Aorta (tissue), 5 donors: Measurements from ENCODE around the gene ADAMTS17. TPM values are rescaled to one million over a fixed set of nuclear protein-coding genes. Genes with fewer than 3 reads are reported as not detected.

Source experiments
- ATAC-seq: fragments of 200-7000 bp; cut with Tn5 transposase; one replicate; pipeline ENCODE4 v1.9.1; 2022; ENCODE audit warnings: moderate library complexity; ENCODE audit not compliant: low FRiP score
- DNase-seq, 2 donors: peaks; one replicate each; pipeline ENCODE4 v3.0.0-alpha.2; 2020
- H3K27ac ChIP-seq, 2 donors: one replicate each; pipeline ENCODE4 v1.5.1; 2013; ENCODE audit warnings: low read length in 2 of 2, mild to moderate bottlenecking in 2 of 2, moderate library complexity in 2 of 2, control low read depth in 1 of 2, inconsistent platforms in 1 of 2, low read depth in 1 of 2
- H3K27me3 ChIP-seq, 2 donors: one replicate each; pipeline ENCODE4 v1.6.1; 2013; ENCODE audit warnings: control low read depth in 1 of 2, low read length in 1 of 2, mild to moderate bottlenecking in 1 of 2, moderate library complexity in 1 of 2; ENCODE audit not compliant: insufficient read depth in 2 of 2, control insufficient read depth in 1 of 2
- H3K36me3 ChIP-seq, 2 donors: one replicate each; pipeline ENCODE4 v1.6.1; 2013; ENCODE audit warnings: control low read depth in 1 of 2, low read length in 1 of 2, mild to moderate bottlenecking in 1 of 2; ENCODE audit not compliant: insufficient read depth in 2 of 2, control insufficient read depth in 1 of 2
- H3K4me1 ChIP-seq, 2 donors: one replicate each; pipeline ENCODE4 v1.6.1; 2013; ENCODE audit warnings: low read length in 2 of 2, control low read depth in 1 of 2, mild to moderate bottlenecking in 1 of 2, moderate library complexity in 1 of 2; ENCODE audit not compliant: insufficient read depth in 2 of 2, control insufficient read depth in 1 of 2
- H3K4me3 ChIP-seq, 2 donors: one replicate each; pipeline ENCODE4 v1.5.1; 2013; ENCODE audit warnings: low read length in 2 of 2, control low read depth in 1 of 2, mild to moderate bottlenecking in 1 of 2
- H3K9me3 ChIP-seq: one replicate; pipeline ENCODE4 v1.6.1; 2013; ENCODE audit warnings: mild to moderate bottlenecking, low read length; ENCODE audit not compliant: control insufficient read depth
- WGBS, 2 donors: extraction: QIAGEN DNeasy Blood & Tissue Kit; methylation state at CpG; one replicate each; pipeline ENCODE4 v1.1.7; 2013; 5-methylcytosine and 5-hydroxymethylcytosine counted together
- intact Hi-C, 2 donors: fragments of 100-400 bp; cut with DNase I; formaldehyde crosslinking; loops; one replicate each; pipeline versions ENCODE4 v1.14.2 to v1.15.0; 2022
- polyA plus RNA-seq, 2 donors: library from polyadenylated mRNA; stranded (reverse); fragments of 200-250 nt; gene quantifications; one replicate each; pipeline ENCODE4 v1.2.3, GENCODE V29; 2013
- total RNA-seq, 2 donors: library from RNA; stranded (reverse); fragmentation: NEBNext Ultra II Directional; extraction: Animal tissue kit (Norgen Biotek cat#: 25700); gene quantifications; one replicate each; pipeline ENCODE4 v1.2.1, GENCODE V29; 2021
- donor health status: healthy with polysubstance abuse.
- donor health status: Bipolar disorder and iron deficiency.
- donor health status: DM: no; HTN: no; CAD: no.
- donor health status: DM: no; HTN: no; CAD: no.
- donor health status: DM: yes; HTN: yes; CAD: no.

Gene ADAMTS17
- total and polyA plus RNA-seq, 4 donors = 0.41 to 4.2 (median 1.8) TPM; not detected in 1

DNA sequence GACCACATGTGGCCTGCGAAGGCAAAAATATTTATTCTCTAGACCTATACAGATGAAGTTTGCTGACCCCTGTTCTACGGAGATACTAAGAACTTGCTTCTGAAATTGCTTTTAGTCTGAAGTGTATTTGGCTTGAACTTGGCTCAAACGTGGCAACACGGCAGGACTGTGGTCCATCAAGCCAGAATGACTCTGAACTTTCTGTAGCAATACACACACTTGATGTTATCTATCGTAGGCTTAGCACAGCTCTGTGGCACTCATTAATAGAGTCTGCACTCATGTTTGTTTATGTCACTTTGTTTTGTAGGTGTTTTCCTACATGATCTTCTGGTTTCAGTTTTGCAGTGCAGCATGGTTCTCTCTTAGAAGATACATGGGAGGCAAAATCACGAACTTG, 298.1 kb downstream of the ADAMTS17 start:
- H3K4me1 ChIP-seq = peaks cover 0 to 1% of the 10 kb centered on the region in 2 donors
- ATAC-seq (peak; percentile 57), DNase-seq (no peak)
- H3K27ac ChIP-seq = peak overlapping the region; percentile 64 to 79
- H3K27me3 ChIP-seq = no peaks in the 10 kb centered on the region
- WGBS, 2 donors = 10 to 16% methylated on average over 6 of the region's 6 CpGs
- H3K36me3 ChIP-seq = no peaks in the 10 kb centered on the region
- intact Hi-C loops = loop anchor here in 1 of 2 donors (1.0 kb wide), 1 partner anchor 17 kb away; no protein-coding TSS in a partner anchor
- H3K9me3 ChIP-seq = no peaks in the 10 kb centered on the region
- H3K4me3 ChIP-seq = peak overlapping the region in 1 of 2 donors; percentile 11

DNA sequence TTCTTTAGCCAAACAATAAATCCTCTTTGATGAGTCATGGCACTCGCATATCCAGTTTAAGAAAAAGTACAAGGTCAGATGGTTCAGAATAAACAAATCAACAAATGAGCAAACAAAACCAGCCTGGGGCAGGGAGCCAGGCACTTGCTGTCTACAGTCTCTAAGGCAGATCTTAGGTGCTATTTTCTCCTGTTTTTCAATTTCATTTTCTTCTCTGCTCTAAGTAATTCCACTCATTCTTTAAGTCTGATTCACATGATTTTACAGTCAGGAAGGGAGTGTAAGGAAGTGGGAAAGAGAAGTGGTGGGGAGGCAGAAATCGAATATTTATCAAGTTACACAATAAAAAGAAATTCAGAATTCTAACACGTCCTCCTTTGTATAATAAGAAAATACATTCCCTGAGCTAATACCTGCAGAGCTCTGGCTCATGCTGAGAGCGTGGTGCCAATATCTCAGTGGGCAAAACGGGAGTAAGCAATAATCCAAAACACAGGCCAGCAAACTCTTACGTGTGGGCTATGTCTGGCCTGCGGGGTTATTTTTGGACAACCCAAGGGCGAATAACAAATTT, 298.6 kb downstream of the ADAMTS17 start:
- peaks cover 0 to 1% of the 10 kb centered on the region in 2 donors for H3K4me1 ChIP-seq
- DNase-seq (no peak), ATAC-seq (peak; percentile 60)
- intact Hi-C loops = loop anchor here in 1 of 2 donors (1.0 kb wide), 1 partner anchor 17 kb away; no protein-coding TSS in a partner anchor
- no peaks in the 10 kb centered on the region for H3K36me3 ChIP-seq
- H3K4me3 ChIP-seq = peak overlapping the region in 1 of 2 donors; percentile 11
- no peaks in the 10 kb centered on the region for H3K27me3 ChIP-seq
- 5% methylated on average over 8 of the region's 8 CpGs for WGBS, 2 donors
- H3K9me3 ChIP-seq = no peaks in the 10 kb centered on the region
- peak overlapping the region; percentile 64 to 68 for H3K27ac ChIP-seq

DNA sequence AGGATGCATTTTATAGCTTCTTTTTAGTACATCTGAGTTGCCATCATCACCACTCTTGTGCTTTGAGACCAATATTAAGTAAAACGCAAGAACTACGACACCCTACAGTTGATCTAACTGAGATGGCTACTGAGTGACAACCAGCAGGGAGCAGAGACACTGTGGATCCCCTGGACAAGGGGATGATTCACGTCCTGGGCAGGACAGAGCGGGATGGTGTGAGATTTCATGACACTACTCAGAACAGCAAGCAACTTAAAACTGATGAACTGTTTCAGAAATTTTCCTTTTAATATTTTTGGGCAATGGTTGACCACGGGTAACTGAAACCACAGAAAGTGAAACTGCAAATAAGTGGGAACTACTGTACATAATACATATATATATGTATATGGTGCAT, 299.2 kb downstream of the ADAMTS17 start:
- ATAC-seq (no peak), DNase-seq (no peak)
- Histone ChIP-seq H3K36me3 (no peaks in the 10 kb centered on the region), H3K27ac (no peak overlapping the region), H3K4me3 (no peak overlapping the region), H3K9me3 (no peaks in the 10 kb centered on the region), H3K27me3 (no peaks in the 10 kb centered on the region), H3K4me1 (peaks cover 0 to 1% of the 10 kb centered on the region in 2 donors)
- intact Hi-C loops = no loop called here
- WGBS, 2 donors = 86% methylated on average over 5 of the region's 5 CpGs

DNA sequence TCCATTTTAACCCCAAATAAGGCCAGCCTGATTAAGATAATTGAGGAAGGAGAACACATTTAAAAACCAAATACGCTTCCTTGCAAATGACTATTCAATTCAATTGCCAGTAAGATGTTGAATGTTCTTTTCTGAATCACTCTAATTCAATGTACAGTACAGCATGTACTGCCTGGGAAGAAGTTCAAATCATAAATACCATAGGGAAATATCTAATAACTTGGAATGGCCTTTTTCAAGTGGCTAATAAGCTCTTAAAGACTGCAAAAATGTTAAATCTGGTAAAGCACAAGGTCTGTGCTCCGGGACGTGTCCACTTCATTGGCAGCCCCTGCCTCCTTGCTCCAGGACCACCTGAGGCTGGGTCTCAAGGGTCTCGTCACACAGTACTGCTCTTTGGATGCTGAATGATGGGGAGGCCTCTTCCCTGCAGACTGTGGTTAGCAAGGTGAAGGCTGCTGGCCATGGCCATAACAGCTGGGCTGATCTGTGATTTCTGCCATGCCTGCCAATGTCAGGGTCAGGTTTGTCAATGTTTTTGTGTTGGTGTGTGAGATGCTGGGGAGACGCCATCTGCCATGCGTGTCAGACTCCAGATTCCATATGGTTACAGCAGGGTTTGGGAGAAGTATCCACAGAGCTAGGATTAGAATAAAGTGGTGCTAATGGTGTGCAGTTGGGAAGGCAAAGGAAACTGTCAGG, 300.5 kb downstream of the ADAMTS17 start:
- no peak for ATAC-seq
- H3K27me3 ChIP-seq = no peaks in the 10 kb centered on the region
- H3K4me3 ChIP-seq = no peak overlapping the region
- WGBS, 2 donors = 96% methylated on average over 6 of the region's 6 CpGs
- H3K27ac ChIP-seq = peak overlapping the region in 1 of 2 donors; percentile 3
- no peaks in the 10 kb centered on the region for H3K36me3 ChIP-seq
- peaks cover 0 to 1% of the 10 kb centered on the region in 2 donors for H3K4me1 ChIP-seq
- DNase-seq = no peak
- intact Hi-C loops = no loop called here
- no peaks in the 10 kb centered on the region for H3K9me3 ChIP-seq

DNA sequence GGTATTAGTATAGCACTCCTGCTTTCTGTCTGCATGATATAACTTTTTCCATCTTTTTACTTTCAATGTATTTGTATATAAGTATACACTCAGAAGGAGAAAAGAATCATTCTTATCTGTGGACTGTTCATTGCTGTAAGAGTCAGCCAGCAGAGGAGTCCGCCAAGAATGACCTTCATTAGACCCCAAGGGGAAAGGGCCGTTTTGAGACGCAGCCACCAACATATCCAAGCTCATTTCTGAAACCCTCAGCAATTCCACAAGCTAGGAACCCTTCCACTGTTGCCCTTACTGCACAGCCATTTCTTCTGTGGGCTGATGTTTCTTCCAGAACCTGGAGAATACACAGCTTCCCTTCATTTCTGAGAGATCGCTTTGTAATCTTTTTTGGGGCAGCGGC, 301.8 kb downstream of the ADAMTS17 start:
- Histone ChIP-seq H3K27me3 (no peaks in the 10 kb centered on the region), H3K36me3 (no peaks in the 10 kb centered on the region), H3K4me3 (no peak overlapping the region), H3K9me3 (no peaks in the 10 kb centered on the region), H3K27ac (no peak overlapping the region), H3K4me1 (peaks cover 0 to 1% of the 10 kb centered on the region in 2 donors)
- ATAC-seq (no peak), DNase-seq (no peak)
- intact Hi-C loops = no loop called here
- 61 to 66% methylated on average over 5 of the region's 5 CpGs for WGBS, 2 donors

DNA sequence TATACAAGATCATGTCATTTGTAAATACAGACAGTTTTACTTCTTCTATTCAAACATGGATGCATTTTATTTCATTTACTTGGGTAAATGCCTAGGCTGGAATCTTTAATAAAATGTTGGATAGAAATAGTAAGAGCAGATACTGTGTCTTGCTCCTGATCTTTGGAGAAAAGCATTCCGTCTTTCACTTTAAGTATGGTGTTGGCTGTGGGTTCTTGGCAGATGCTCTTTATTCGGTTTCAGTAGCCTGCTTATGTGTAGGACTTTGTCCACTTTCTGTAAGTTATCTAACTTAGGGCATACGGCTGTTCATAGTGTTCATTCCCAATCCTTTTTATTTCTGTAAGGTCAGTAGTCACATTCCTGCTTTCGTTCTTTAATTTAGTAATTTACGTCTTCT, 303.0 kb downstream of the ADAMTS17 start:
- intact Hi-C loops = no loop called here
- Histone ChIP-seq H3K4me3 (no peak overlapping the region), H3K36me3 (no peaks in the 10 kb centered on the region), H3K9me3 (no peaks in the 10 kb centered on the region), H3K27me3 (no peaks in the 10 kb centered on the region), H3K4me1 (peaks cover 0 to 1% of the 10 kb centered on the region in 2 donors), H3K27ac (no peak overlapping the region)
- DNase-seq (no peak), ATAC-seq (no peak)
- 91 to 93% methylated on average over 5 of the region's 5 CpGs for WGBS, 2 donors

DNA sequence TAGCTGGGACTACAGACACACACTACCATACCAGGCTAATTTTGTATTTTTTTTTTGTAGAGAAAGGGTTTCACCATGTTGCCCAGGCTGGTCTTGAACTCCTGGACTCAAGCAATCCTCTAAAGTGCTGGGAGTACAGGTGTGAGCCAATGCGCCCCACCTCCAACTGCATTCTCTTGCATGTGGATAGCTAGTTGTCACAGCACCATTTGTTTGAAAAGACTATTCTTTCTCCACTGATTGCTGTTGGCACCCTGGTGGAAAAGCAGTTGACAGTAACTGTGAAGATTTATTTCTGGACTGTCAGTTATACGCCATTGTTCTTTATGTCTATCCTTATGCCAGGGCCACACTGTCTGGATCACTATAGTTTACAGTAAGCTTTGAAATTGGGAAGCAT, 303.9 kb downstream of the ADAMTS17 start:
- H3K4me1 ChIP-seq = peaks cover 0 to 5% of the 10 kb centered on the region in 2 donors
- H3K27me3 ChIP-seq = no peaks in the 10 kb centered on the region
- no peaks in the 10 kb centered on the region for H3K36me3 ChIP-seq
- DNase-seq (no peak), ATAC-seq (no peak)
- 92 to 98% methylated on average over 2 of the region's 2 CpGs for WGBS, 2 donors
- no peaks in the 10 kb centered on the region for H3K9me3 ChIP-seq
- intact Hi-C loops = no loop called here
- no peak overlapping the region for H3K4me3 ChIP-seq
- no peak overlapping the region for H3K27ac ChIP-seq

DNA sequence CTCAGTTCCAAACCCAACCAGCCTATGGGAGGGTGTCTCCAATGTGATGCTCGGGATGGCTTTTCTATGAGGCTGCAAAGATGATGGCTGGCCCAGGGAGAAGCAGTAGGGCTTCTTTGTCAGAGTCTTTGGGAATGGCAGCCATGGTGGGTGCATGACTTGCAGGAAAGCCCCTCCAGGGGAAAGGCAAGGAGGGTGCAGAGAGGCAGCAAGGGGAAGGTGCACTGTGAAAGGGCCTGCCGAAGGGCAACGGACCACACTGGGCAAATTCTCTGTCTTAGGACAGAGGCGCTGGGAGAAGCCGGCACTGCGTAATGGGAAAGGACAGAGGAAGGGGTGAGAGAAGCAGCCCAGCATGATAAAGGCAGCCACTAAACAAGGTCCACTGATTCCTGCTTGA, 305.8 kb downstream of the ADAMTS17 start:
- no peak overlapping the region for H3K4me3 ChIP-seq
- no peak overlapping the region for H3K27ac ChIP-seq
- H3K4me1 ChIP-seq = peaks cover 0 to 3% of the 10 kb centered on the region in 2 donors
- intact Hi-C loops = no loop called here
- ATAC-seq (no peak), DNase-seq (no peak)
- H3K9me3 ChIP-seq = no peaks in the 10 kb centered on the region
- WGBS, 2 donors = 97 to 98% methylated on average over 6 of the region's 6 CpGs
- H3K27me3 ChIP-seq = no peaks in the 10 kb centered on the region
- no peaks in the 10 kb centered on the region for H3K36me3 ChIP-seq

DNA sequence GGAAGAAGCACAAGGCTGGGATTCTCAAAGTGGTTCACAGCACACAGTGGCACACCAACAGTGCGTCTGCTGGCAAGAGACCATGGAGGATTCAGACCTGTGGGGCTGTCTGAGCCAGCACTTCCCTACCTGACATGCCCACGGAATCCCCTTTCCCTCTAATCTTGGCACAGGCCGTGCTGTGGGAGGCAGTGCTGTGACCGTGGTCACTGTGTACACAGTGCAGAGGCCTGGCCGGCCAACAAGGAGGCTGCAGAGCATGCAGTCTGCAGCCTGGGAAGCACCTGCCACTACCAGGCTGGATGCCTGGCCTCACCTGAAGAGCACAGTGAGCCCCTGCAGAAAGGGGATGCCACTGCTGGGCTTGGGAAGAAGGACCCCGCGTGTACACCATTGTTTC, 307.6 kb downstream of the ADAMTS17 start:
- Histone ChIP-seq H3K4me3 (no peak overlapping the region), H3K36me3 (no peaks in the 10 kb centered on the region), H3K27me3 (no peaks in the 10 kb centered on the region), H3K27ac (peak overlapping the region in 1 of 2 donors; percentile 76), H3K9me3 (no peaks in the 10 kb centered on the region), H3K4me1 (peaks cover 0 to 5% of the 10 kb centered on the region in 2 donors)
- 82 to 89% methylated on average over 7 of the region's 7 CpGs for WGBS, 2 donors
- no peak for DNase-seq
- intact Hi-C loops = loop anchor here in 1 of 2 donors (5.0 kb wide), 1 partner anchor 78 kb away; no protein-coding TSS in a partner anchor
- ATAC-seq = no peak
